A673 (cell line): ENCODE results near the gene BEX3. TPM values are rescaled to one million over a fixed set of nuclear protein-coding genes. Genes with fewer than 3 reads are reported as not detected.

ENCODE experiments used
- BruUV-seq: library from RNA; stranded (reverse); fragments of 400-500 nt; replicated peaks from 2 replicates; lab custom pipeline; 2021; lab: Mats Ljungman, UMichigan
- CTCF ChIA-PET: fragments of 300-600 bp; sonication (Branson Sonifier 250); formaldehyde crosslinking; loops from one replicate; lab custom pipeline; 2022; ENCODE audit warnings: antibody characterized with exemption; lab: Charles Lee
- POLR2A ChIA-PET: fragments of 300-600 bp; sonication (Branson Sonifier 250); formaldehyde crosslinking; loops from one replicate; lab custom pipeline; 2022; ENCODE audit warnings: antibody characterized with exemption; ENCODE audit not compliant: low non-redundant PET; lab: Charles Lee
- DNase-seq: peaks from one replicate; pipeline ENCODE4 v3.0.0-alpha.2; 2015; ENCODE audit warnings: low spot score
- H3K27ac ChIP-seq: fragments of 200-600 bp; sonication (generic); 2 replicates; pipeline ENCODE4 v1.5.1; 2016; ENCODE audit warnings: mixed run types, low read depth, mild to moderate bottlenecking, mixed read lengths, antibody characterized with exemption, low read length; ENCODE audit not compliant: poor library complexity, severe bottlenecking
- H3K27me3 ChIP-seq: fragments of 200-600 bp; sonication (generic); replicated peaks from 2 replicates; pipeline ENCODE4 v1.6.1; 2017; ENCODE audit warnings: mixed run types, low read depth, mild to moderate bottlenecking, mixed read lengths, antibody characterized with exemption, low read length; ENCODE audit not compliant: insufficient read depth, poor library complexity
- H3K36me3 ChIP-seq: fragments of 200-600 bp; sonication (generic); 2 replicates; pipeline ENCODE4 v1.6.1; 2016; ENCODE audit warnings: mixed run types, mild to moderate bottlenecking, mixed read lengths, antibody characterized with exemption, low read length; ENCODE audit not compliant: insufficient read depth, poor library complexity, severe bottlenecking
- H3K4me1 ChIP-seq: fragments of 200-600 bp; sonication (generic); 2 replicates; pipeline ENCODE4 v1.6.1; 2017; ENCODE audit warnings: mixed run types, mild to moderate bottlenecking, mixed read lengths, antibody characterized with exemption, low read length; ENCODE audit not compliant: insufficient read depth, poor library complexity, severe bottlenecking
- H3K4me3 ChIP-seq: fragments of 200-600 bp; sonication (generic); 2 replicates; pipeline ENCODE4 v1.5.1; 2016; ENCODE audit warnings: low read depth, mixed run types, mild to moderate bottlenecking, mixed read lengths, low read length; ENCODE audit not compliant: poor library complexity, severe bottlenecking
- H3K9me3 ChIP-seq: fragments of 200-600 bp; sonication (generic); 2 replicates; pipeline ENCODE4 v1.6.1; 2016; ENCODE audit warnings: mixed run types, low read depth, mild to moderate bottlenecking, mixed read lengths, antibody characterized with exemption, low read length; ENCODE audit not compliant: poor library complexity, severe bottlenecking
- EZH2 ChIP-seq: fragments of 200-600 bp; sonication (generic); IDR thresholded peaks from 2 replicates; pipeline ENCODE4 v1.6.1; 2017; ENCODE audit warnings: borderline replicate concordance, low read depth, mild to moderate bottlenecking, mixed read lengths, antibody characterized with exemption, low read length; ENCODE audit not compliant: poor library complexity, severe bottlenecking
- intact Hi-C: fragments of 100-400 bp; cut with micrococcal nuclease; formaldehyde crosslinking; loops from one replicate; pipeline ENCODE4 v1.10.0; 2022; ENCODE audit not compliant: unreplicated experiment
- total RNA-seq: library from RNA; stranded (reverse); gene quantifications from 2 replicates; pipeline ENCODE4 v1.2.3, GENCODE V29; 2021
- TF ChIP-seq, protein P1 (sequence below): fragments of 300-800, 200-600 bp; sonication (generic); conservative IDR thresholded peaks from 2 replicates; pipeline ENCODE4 v1.5.1; 2017; ENCODE audit warnings: low read depth, mild to moderate bottlenecking, antibody characterized with exemption, low read length, moderate library complexity, mixed read lengths

BEX3 gene
- total RNA-seq, 1 experiment from 2014 or later: 254 TPM

DNA sequence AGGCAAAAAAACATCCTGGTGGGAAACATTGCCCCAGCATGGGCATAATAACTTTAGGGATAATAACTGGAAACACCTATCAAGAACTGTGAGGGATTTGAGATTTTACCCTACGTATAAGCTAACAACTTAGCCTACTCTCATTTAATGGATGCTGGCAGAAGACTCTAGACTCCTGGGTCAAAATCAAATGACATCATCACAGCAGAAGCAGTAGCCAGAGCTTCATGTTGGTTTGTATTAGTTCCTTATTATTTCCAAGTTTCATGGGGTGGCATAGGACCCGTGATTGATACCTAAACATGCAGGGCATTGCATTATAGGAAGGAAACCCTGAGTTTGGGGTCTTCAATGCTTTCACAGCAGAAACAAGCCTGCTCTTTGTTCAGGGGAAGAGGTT is 15.4 kb upstream of the BEX3 start:
- H3K27me3 ChIP-seq: no peaks in the 10 kb centered on the region
- H3K27ac ChIP-seq: no peak overlapping the region
- intact Hi-C loops: no loop called here
- H3K4me3 ChIP-seq: no peak overlapping the region
- DNase-seq: no peak
- H3K36me3 ChIP-seq: peaks cover 5% of the 10 kb centered on the region
- ChIA-PET CTCF (no interaction called here), POLR2A (no interaction called here)
- H3K4me1 ChIP-seq: no peaks in the 10 kb centered on the region
- BruUV-seq: no TSS peak
- TF ChIP-seq EZH2: no peak
- TF ChIP-seq, protein P1, sequence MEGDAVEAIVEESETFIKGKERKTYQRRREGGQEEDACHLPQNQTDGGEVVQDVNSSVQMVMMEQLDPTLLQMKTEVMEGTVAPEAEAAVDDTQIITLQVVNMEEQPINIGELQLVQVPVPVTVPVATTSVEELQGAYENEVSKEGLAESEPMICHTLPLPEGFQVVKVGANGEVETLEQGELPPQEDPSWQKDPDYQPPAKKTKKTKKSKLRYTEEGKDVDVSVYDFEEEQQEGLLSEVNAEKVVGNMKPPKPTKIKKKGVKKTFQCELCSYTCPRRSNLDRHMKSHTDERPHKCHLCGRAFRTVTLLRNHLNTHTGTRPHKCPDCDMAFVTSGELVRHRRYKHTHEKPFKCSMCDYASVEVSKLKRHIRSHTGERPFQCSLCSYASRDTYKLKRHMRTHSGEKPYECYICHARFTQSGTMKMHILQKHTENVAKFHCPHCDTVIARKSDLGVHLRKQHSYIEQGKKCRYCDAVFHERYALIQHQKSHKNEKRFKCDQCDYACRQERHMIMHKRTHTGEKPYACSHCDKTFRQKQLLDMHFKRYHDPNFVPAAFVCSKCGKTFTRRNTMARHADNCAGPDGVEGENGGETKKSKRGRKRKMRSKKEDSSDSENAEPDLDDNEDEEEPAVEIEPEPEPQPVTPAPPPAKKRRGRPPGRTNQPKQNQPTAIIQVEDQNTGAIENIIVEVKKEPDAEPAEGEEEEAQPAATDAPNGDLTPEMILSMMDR: no peak
- no peaks in the 10 kb centered on the region for H3K9me3 ChIP-seq

DNA sequence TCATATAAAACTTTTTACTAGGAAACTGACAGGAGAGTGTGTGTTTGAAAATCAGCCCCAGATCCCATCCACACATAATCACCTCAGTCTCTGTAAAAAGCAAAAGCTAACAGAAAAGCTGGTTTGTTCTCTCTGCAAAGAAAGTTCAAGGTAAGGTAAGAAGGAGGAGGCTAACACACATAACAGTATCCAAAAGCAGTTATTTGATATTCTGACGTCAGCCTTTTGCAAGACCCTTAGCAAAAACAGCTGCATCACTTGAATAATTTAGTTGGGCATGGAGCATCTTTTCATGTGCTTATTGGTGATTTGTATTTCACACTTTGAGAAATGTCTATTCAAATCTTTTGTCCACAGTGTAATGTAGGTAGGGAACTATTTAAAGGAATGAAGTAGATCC is 14.5 kb upstream of the BEX3 start:
- Histone ChIP-seq H3K4me1 (no peaks in the 10 kb centered on the region), H3K9me3 (no peaks in the 10 kb centered on the region), H3K27me3 (no peaks in the 10 kb centered on the region), H3K36me3 (peaks cover 5% of the 10 kb centered on the region), H3K27ac (no peak overlapping the region), H3K4me3 (no peak overlapping the region)
- no TSS peak for BruUV-seq
- intact Hi-C loops: no loop called here
- ChIA-PET CTCF (no interaction called here), POLR2A (no interaction called here)
- TF ChIP-seq, protein P1: no peak
- DNase-seq: no peak

DNA sequence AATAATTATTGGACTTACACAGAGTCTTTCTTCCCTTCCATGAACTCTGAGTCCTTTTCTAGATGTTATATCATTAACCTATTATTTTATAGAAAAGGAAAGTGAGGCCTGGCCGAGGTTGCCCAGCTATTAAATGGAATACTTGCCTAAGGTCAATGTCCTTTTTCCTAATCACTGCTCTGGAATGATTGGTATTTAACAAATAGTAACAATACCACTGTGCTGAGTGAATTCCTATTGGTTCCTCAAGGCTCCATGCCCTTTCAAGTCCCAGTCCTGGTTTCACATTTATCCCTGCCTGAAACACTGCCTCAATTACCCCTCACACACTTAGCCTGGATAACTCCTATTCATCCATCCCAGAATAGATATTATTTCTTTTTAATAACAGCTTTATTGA is 13.9 kb upstream of the BEX3 start:
- DNase-seq: no peak
- POLR2A ChIA-PET: no interaction called here

More for the DNA sequence above, 13.9 kb upstream of the BEX3 start:
- CTCF ChIA-PET: no interaction called here
- intact Hi-C loops: no loop called here
- Histone ChIP-seq H3K4me1 (no peaks in the 10 kb centered on the region), H3K4me3 (no peak overlapping the region), H3K27me3 (no peaks in the 10 kb centered on the region), H3K9me3 (no peaks in the 10 kb centered on the region), H3K36me3 (peaks cover 5% of the 10 kb centered on the region), H3K27ac (no peak overlapping the region)
- no TSS peak for BruUV-seq
- TF ChIP-seq, protein P1: no peak
- TF ChIP-seq EZH2: no peak
